ENCODE measurements around the gene UCP3. TPM values are rescaled to one million over a fixed set of nuclear protein-coding genes. Genes with fewer than 3 reads are reported as not detected.

Gene UCP3
- total RNA-seq, 4 donors from 2014 or later: 0.64 to 2.5 (median 1.6) TPM

DNA sequence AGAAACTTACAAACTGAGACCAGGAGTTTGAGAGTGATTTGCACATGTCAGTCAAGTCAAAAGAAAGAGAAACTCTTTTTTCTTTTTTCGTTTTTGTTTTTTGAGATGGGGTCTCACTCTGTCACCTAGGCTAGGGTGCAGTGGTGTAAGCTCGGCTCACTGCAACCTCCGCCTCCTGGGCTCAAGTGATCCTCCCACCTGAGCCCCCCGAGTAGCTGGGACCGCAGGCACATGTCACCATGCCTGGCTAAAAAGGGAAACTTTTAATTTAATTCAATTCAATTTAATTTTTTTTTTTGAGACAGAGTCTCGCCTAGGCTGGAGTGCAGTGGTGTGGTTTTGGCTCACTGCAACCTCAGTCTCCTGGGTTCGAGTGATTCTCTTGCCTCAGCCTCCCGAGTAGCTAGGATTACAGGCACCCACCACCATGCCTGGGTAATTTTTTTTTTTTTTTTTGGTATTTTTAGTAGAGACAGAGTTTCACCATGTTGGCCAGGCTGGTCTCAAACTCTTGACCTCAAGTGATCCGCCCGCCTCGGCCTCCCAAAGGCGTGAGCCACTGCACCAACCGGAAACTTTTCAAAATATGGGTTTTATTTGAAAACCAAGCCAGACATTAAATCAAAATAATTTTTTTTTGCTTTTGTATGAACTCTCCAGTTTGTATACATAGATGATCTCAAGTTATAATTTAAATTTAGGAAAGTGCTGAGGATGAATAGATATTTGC, 9.9 kb downstream of the UCP3 start:
- Histone ChIP-seq H3K27ac (no peak overlapping the region), H3K36me3 (peaks cover 0 to 41% of the 10 kb centered on the region in 2 donors), H3K4me1 (no peaks in the 10 kb centered on the region), H3K4me3 (no peak overlapping the region), H3K9me3 (no peaks in the 10 kb centered on the region), H3K27me3 (no peaks in the 10 kb centered on the region)
- no peak for TF ChIP-seq POLR2AphosphoS5 (IDR thresholded peaks at IDR 0.05)
- TF ChIP-seq POLR2A (IDR thresholded peaks at IDR 0.05): no peak
- TF ChIP-seq, protein P1, sequence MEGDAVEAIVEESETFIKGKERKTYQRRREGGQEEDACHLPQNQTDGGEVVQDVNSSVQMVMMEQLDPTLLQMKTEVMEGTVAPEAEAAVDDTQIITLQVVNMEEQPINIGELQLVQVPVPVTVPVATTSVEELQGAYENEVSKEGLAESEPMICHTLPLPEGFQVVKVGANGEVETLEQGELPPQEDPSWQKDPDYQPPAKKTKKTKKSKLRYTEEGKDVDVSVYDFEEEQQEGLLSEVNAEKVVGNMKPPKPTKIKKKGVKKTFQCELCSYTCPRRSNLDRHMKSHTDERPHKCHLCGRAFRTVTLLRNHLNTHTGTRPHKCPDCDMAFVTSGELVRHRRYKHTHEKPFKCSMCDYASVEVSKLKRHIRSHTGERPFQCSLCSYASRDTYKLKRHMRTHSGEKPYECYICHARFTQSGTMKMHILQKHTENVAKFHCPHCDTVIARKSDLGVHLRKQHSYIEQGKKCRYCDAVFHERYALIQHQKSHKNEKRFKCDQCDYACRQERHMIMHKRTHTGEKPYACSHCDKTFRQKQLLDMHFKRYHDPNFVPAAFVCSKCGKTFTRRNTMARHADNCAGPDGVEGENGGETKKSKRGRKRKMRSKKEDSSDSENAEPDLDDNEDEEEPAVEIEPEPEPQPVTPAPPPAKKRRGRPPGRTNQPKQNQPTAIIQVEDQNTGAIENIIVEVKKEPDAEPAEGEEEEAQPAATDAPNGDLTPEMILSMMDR (IDR thresholded peaks at IDR 0.05): no peak
- no peak for TF ChIP-seq EP300 (IDR thresholded peaks at IDR 0.05)
- WGBS, 2 donors (ENCODE audit: low coverage in 1 of 2): 88 to 91% methylated on average over 10 to 11 of the region's 13 CpGs
- ATAC-seq: no peak

DNA sequence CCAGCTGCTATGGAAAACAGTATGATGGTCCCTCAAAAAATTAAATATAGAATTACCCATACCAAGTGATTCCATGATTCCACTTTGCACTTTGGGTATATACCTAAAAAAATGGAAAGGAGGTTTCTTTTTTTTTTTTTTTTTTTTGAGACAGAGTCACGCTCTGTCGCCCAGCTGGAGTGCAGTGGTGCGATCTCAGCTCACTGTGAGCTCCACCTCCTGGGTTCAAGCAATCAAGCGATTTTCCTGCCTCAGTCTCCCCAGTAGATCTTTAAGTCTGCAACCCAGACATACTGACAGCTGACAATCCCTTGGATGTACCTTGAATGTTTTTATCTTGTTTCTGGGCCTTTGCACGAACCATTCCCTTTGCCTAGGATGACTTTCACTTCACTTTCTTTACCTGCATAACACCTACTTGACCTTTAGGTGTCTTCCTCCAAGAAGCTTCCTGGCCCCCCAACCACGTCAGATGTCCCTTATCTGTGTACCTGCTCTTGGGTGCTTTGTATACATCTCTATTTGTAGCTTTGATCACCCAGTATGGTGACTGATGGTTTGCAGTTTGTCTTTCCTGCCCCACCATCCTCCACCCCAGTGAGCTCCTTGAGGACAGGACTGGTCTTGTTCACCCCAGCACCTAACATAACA, 11.6 kb downstream of the UCP3 start:
- 60 to 88% methylated on average over 2 to 6 of the region's 6 CpGs for WGBS, 2 donors (ENCODE audit: low coverage in 1 of 2)
- no peak overlapping the region for H3K27ac ChIP-seq
- no peak overlapping the region for H3K4me3 ChIP-seq
- H3K27me3 ChIP-seq: no peaks in the 10 kb centered on the region
- TF ChIP-seq POLR2AphosphoS5 (IDR thresholded peaks at IDR 0.05): no peak
- no peak for TF ChIP-seq POLR2A (IDR thresholded peaks at IDR 0.05)
- TF ChIP-seq, protein P1 (IDR thresholded peaks at IDR 0.05): no peak
- no peak for TF ChIP-seq EP300 (IDR thresholded peaks at IDR 0.05)
- ATAC-seq: no peak
- no peaks in the 10 kb centered on the region for H3K9me3 ChIP-seq
- H3K36me3 ChIP-seq: peaks cover 0 to 24% of the 10 kb centered on the region in 2 donors
- no peaks in the 10 kb centered on the region for H3K4me1 ChIP-seq

DNA sequence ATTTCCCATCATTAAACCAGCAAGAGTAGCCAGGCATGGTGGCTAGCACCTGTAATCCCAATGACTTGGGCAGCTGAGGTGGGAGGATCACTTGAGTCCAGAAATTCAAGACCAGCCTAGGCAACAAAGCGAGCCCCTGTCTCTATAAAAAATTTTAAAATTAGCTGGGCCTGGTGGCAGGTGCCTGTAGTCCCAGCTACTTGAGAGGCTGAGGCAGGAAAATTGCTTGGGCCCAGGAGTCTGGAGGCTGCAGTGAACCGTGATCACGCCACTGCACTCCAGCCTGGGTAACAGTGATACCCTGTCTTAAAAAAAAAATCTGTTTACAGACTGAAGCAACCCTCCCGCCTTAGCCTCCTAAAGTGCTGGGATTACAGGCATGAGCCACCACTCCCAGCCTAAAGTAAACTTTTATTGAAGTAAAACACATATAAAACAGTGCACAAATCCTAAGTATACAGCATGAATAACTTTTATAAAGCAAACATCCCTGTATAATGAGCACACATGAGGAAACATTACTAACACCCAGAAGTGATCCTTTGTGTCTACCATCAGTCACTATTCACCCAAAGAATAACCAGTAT, 12.6 kb downstream of the UCP3 start:
- no peaks in the 10 kb centered on the region for H3K9me3 ChIP-seq
- WGBS, 2 donors (ENCODE audit: low coverage in 1 of 2): 80 to 97% methylated on average over 2 to 4 of the region's 4 CpGs
- H3K4me1 ChIP-seq: no peaks in the 10 kb centered on the region
- no peaks in the 10 kb centered on the region for H3K27me3 ChIP-seq
- H3K4me3 ChIP-seq: no peak overlapping the region
- no peak overlapping the region for H3K27ac ChIP-seq
- ATAC-seq: no peak
- peaks cover 0 to 15% of the 10 kb centered on the region in 2 donors for H3K36me3 ChIP-seq
- TF ChIP-seq POLR2A (IDR thresholded peaks at IDR 0.05) (no peak), EP300 (IDR thresholded peaks at IDR 0.05) (no peak), POLR2AphosphoS5 (IDR thresholded peaks at IDR 0.05) (no peak)
- TF ChIP-seq, protein P1 (IDR thresholded peaks at IDR 0.05): no peak

DNA sequence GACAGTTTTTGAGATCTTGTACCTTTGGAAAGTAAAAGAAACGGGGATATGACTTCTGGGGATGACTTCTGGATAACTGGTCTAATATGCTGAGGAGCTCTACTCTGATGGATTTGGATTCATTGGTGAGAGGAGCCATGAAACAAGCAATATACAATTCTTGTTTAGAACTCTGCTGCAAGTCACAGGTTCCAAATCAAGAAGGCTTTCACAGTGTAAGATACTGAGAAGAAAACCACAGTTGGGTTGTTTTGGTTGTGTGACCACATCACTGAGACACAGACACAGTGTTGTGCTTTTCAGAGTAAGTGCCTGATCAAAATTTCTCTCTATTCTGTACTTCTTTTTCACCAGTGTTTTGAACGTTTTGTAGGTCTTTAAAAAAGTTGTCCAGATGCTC, 13.2 kb downstream of the UCP3 start:
- H3K4me3 ChIP-seq: no peak overlapping the region
- peaks cover 0 to 10% of the 10 kb centered on the region in 2 donors for H3K36me3 ChIP-seq
- WGBS, 2 donors (ENCODE audit: low coverage in 1 of 2): 30 to 68% methylated on average over 2 of the region's 2 CpGs
- no peaks in the 10 kb centered on the region for H3K4me1 ChIP-seq
- ATAC-seq: no peak
- H3K27me3 ChIP-seq: no peaks in the 10 kb centered on the region
- TF ChIP-seq POLR2A (IDR thresholded peaks at IDR 0.05): no peak
- no peak for TF ChIP-seq POLR2AphosphoS5 (IDR thresholded peaks at IDR 0.05)
- TF ChIP-seq EP300 (IDR thresholded peaks at IDR 0.05): no peak
- TF ChIP-seq, protein P1 (IDR thresholded peaks at IDR 0.05): no peak
- no peaks in the 10 kb centered on the region for H3K9me3 ChIP-seq
- no peak overlapping the region for H3K27ac ChIP-seq
